ENCODE data around the gene HPS1. TPM values are rescaled to one million over a fixed set of nuclear protein-coding genes. Genes with fewer than 3 reads are reported as not detected.
A peak's percentile ranks its signal among the peaks of the same experiment; 100 is the strongest.

HPS1 gene
- total RNA-seq, 1 donor from 2014 or later = 104 TPM

DNA sequence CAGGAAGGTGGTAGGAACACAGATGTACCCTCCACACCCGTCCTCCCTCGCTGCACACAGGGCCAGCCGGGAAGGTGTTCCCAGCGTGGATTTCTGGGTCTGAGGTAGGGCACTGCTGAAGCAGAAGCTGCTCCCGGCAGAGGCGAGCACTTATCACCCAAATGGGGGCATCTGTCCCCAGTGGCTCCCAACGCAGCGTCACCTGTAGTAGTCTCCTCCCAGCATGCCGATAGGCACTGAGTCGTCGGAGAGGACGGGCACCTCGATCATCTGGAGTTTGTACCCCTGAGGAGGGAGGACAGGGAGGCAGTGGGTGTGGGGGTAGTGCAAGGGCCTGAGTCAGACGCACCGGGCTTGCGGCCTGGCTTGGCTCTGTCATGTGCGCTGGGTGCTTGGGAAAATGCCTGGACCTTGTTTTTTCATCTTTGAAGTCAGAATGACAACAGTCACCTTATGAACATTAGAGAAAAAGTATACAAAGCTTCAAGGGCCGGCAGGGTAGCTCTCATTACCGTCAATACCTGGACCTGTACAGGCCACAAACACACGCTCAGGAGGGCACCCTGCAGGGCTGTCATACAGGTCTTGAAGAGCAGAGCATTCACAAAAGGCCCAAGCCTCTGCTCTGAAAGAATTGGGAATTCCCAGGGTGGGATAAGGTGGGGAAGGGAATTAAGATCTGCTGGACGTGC lies 28.6 kb downstream of the HPS1 start:
- no peak overlapping the region for H3K4me3 Mint-ChIP-seq
- ATAC-seq (ENCODE audit: low read depth) (no peak), DNase-seq (no peak)
- H3K36me3 Mint-ChIP-seq (ENCODE audit: low read depth) = peaks cover 66% of the 10 kb centered on the region
- ChIA-PET POLR2A (no interaction called here), CTCF (no interaction called here)
- no peak overlapping the region for H3K27ac Mint-ChIP-seq
- TF ChIP-seq, protein P1, sequence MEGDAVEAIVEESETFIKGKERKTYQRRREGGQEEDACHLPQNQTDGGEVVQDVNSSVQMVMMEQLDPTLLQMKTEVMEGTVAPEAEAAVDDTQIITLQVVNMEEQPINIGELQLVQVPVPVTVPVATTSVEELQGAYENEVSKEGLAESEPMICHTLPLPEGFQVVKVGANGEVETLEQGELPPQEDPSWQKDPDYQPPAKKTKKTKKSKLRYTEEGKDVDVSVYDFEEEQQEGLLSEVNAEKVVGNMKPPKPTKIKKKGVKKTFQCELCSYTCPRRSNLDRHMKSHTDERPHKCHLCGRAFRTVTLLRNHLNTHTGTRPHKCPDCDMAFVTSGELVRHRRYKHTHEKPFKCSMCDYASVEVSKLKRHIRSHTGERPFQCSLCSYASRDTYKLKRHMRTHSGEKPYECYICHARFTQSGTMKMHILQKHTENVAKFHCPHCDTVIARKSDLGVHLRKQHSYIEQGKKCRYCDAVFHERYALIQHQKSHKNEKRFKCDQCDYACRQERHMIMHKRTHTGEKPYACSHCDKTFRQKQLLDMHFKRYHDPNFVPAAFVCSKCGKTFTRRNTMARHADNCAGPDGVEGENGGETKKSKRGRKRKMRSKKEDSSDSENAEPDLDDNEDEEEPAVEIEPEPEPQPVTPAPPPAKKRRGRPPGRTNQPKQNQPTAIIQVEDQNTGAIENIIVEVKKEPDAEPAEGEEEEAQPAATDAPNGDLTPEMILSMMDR (IDR thresholded peaks at IDR 0.05) = no peak
- H3K9me3 Mint-ChIP-seq = no peaks in the 10 kb centered on the region
- intact Hi-C loops (cut with micrococcal nuclease) = no loop called here
- no peaks in the 10 kb centered on the region for H3K27me3 Mint-ChIP-seq
- H3K4me1 Mint-ChIP-seq = peaks cover 25% of the 10 kb centered on the region

DNA sequence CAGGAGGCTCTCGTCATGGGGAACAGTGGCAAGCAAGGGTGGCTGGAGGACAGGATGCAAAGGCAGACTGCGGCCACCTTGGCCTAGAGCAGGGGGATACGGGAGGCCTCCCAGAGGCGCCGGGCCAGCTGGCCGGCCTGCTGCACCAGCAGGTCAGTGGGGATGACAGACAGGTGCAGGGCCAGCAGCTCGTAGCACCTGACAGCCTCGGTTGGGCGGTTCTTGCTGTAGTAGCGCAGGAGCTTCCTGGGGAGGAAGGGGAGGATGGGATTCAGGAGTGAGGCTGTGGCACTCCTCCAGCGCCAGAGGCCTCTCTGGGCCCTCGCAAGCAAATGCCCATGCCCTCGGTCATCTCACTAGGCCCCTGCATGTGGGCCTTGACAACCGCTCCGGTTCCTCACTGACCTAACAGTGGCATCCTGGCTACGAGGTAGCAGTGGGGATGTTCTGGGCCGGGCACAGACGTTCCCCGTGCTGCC lies 29.2 kb downstream of the HPS1 start:
- POLR2A ChIA-PET = no interaction called here
- H3K4me1 Mint-ChIP-seq = peaks cover 25% of the 10 kb centered on the region

DNA sequence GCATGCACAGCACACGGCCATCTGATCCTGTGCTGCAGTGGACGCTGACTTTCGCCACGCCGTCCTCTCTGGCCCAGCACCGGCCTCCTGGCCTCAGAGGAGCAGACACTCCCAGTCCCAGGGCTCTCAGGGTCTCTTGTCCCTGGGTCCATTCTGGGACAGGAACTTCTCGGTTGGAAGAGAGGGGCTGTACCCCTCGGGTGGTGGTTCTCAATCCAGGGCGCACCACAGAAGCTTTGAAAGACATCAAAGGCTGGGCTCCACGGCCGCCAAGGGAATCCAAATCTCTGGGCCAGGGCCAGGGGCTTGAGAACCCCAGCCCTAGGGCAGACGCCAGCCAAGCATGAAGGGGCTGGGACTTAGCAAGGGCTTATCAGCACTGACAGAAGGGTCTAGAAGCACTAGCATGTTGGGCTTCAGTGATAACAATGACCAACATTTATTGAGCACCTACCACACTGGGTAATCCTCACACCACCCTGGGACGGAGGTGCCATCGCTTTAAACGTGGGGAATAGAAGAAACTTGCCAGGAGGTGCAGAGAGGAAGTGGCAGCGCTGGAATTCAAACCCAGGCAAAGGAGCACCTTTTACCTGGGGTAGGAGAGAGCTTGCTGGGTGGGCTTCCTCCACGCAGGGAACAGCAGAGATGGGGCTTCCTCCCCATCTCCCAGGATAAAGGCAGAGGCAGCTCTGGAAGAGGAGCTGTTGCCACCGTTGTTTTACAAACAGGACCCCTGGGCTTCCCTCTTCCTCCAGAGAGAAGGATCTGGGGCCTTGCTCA lies 29.9 kb downstream of the HPS1 start:
- no peak overlapping the region for H3K4me3 Mint-ChIP-seq
- TF ChIP-seq, protein P1 (IDR thresholded peaks at IDR 0.05) = no peak
- ATAC-seq (ENCODE audit: low read depth) = no peak
- H3K36me3 Mint-ChIP-seq (ENCODE audit: low read depth) = peaks cover 57% of the 10 kb centered on the region
- no peak for DNase-seq
- H3K27ac Mint-ChIP-seq = no peak overlapping the region
- intact Hi-C loops (cut with micrococcal nuclease) = no loop called here
- H3K27me3 Mint-ChIP-seq = no peaks in the 10 kb centered on the region
- CTCF ChIA-PET = no interaction called here
- H3K4me1 Mint-ChIP-seq = peaks cover 25% of the 10 kb centered on the region
- POLR2A ChIA-PET = no interaction called here
- no peaks in the 10 kb centered on the region for H3K9me3 Mint-ChIP-seq

More for the DNA sequence above, 29.2 kb downstream of the HPS1 start:
- Mint-ChIP-seq H3K4me3 (no peak overlapping the region), H3K9me3 (no peaks in the 10 kb centered on the region), H3K36me3 (ENCODE audit: low read depth) (peaks cover 61% of the 10 kb centered on the region), H3K27ac (no peak overlapping the region), H3K27me3 (no peaks in the 10 kb centered on the region)
- no peak for ATAC-seq (ENCODE audit: low read depth)
- intact Hi-C loops (cut with micrococcal nuclease) = no loop called here
- no peak for DNase-seq
- CTCF ChIA-PET = no interaction called here
- TF ChIP-seq, protein P1 (IDR thresholded peaks at IDR 0.05) = no peak

DNA sequence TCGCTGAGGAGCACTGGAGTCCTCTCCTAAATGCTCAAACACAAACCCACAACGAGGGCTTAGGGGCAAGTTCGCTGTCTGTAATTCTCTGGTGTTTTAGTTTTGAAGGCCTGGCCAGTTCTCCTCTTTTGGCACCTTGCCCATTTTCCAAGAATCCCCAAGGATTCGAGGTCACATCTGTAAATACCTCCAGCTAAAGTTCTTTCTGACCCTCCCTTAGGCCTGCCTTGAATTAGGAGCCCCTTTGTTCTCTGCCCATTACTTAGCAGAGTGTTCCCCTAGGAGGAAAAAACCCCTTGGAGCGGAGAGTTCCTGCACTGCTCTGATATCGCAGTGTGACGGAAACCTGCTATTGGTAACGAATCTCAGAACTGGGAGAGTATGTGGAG lies 31.0 kb downstream of the HPS1 start:
- H3K9me3 Mint-ChIP-seq = no peaks in the 10 kb centered on the region
- ATAC-seq (ENCODE audit: low read depth) (no peak), DNase-seq (no peak)
- H3K4me3 Mint-ChIP-seq = peak overlapping the region; percentile 11
- intact Hi-C loops (cut with micrococcal nuclease) = no loop called here
- ChIA-PET POLR2A (no interaction called here), CTCF (no interaction called here)
- no peak overlapping the region for H3K27ac Mint-ChIP-seq
- peaks cover 19% of the 10 kb centered on the region for H3K4me1 Mint-ChIP-seq
- TF ChIP-seq, protein P1 (IDR thresholded peaks at IDR 0.05) = no peak
- no peaks in the 10 kb centered on the region for H3K27me3 Mint-ChIP-seq
- peaks cover 47% of the 10 kb centered on the region for H3K36me3 Mint-ChIP-seq (ENCODE audit: low read depth)

DNA sequence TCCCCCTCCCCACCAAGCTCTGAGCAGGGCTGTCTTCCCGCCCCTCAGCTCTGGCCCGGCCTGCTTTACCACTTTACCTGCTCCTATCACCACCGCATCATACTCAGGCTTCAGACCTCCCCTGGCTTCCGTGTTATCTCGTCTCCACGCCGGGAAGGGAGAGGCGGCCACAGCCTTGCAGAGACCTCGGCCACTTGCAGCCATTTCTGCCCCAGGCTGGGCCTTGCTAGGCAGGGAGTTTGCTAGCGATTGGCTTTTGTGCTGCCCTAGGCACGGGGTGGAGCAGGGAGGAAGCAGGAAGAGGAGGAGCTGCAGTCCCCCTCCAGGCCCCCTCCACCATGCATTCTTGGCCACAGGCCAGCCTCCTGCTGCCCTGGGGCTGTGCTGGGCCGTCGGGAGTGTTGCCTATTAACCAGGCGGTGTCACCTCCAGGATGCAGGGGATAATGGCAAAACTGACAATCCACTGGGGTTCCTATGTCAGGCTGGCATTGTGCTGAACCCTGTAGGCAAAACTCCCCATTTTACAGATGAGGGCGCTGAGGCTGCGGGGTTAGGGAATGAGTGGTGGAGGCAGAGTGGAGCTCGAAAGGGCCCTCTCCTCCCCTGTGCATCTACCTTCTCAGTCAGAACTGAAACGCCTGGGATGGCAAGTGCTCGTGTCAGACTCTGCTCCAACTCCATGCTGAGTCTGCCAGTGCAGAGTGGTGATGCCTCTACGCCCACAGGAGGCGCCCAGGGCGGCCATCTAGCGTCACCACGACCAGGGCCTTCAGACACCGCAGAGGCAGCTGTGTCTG lies 31.6 kb downstream of the HPS1 start, which contains the start of gene PYROXD2:
PYROXD2 (minus strand) TSS at position 251 of the 799 bp plus-strand sequence; CDS start at position 204, 47 bp downstream.
- TF ChIP-seq, protein P1 (IDR thresholded peaks at IDR 0.05) = no peak
- peak within 1 kb of the TSS; percentile 69 for H3K4me3 Mint-ChIP-seq
- peaks cover 45% of the 10 kb centered on the region for H3K36me3 Mint-ChIP-seq (ENCODE audit: low read depth)
- CTCF ChIA-PET = no interaction called here
- DNase-seq (no peak), ATAC-seq (ENCODE audit: low read depth) (peak; percentile 47)
- H3K27me3 Mint-ChIP-seq = no peaks in the 10 kb centered on the region
- H3K4me1 Mint-ChIP-seq = peaks cover 19% of the 10 kb centered on the region
- POLR2A ChIA-PET = no interaction called here
- intact Hi-C loops (cut with micrococcal nuclease) = no loop called here
- H3K9me3 Mint-ChIP-seq = no peaks in the 10 kb centered on the region
- peak within 1 kb of the TSS; percentile 65 for H3K27ac Mint-ChIP-seq
